SK-N-DZ (cell line): ENCODE measurements around the gene COL8A2.

Source experiments
- DNase-seq: peaks from one replicate; pipeline ENCODE4 v3.0.0-alpha.2; 2015; ENCODE audit warnings: low spot score

Gene COL8A2

GRCh38 chr1:36091698-36092097 is 33.3 kb downstream of the COL8A2 start:
- no peak for DNase-seq

GRCh38 chr1:36091141-36091540 is 33.9 kb downstream of the COL8A2 start:
- DNase-seq = no peak

- DNase-seq = no peak
Measured at GRCh38 chr1:36089393-36090121, 35.5 kb downstream of the COL8A2 start.

GRCh38 chr1:36088577-36089392 is 36.2 kb downstream of the COL8A2 start, which contains the start of gene ADPRS:
ADPRS (plus strand) TSS chr1:36088892; CDS start chr1:36088905, 13 bp downstream.
- peak; percentile 85 for DNase-seq

- DNase-seq = no peak
Measured at GRCh38 chr1:36088265-36088576, 36.8 kb downstream of the COL8A2 start.

GRCh38 chr1:36087233-36088123 is 37.5 kb downstream of the COL8A2 start:
- DNase-seq = no peak

- no peak for DNase-seq
Measured at GRCh38 chr1:36086529-36087232, 38.3 kb downstream of the COL8A2 start.

GRCh38 chr1:36085686-36086526 is 39.1 kb downstream of the COL8A2 start:
- no peak for DNase-seq

GRCh38 chr1:36085126-36085525 is 39.9 kb downstream of the COL8A2 start:
- DNase-seq = no peak

GRCh38 chr1:36084497-36085115 is 40.4 kb downstream of the COL8A2 start:
- no peak for DNase-seq

GRCh38 chr1:36083635-36084496 is 41.2 kb downstream of the COL8A2 start, which contains the start of gene TEKT2:
TEKT2 (plus strand) TSS chr1:36084094; CDS start chr1:36084922, 828 bp downstream.
- peak; percentile 64 for DNase-seq

- DNase-seq = no peak
Measured at GRCh38 chr1:36083219-36083618, 41.8 kb downstream of the COL8A2 start.

- no peak for DNase-seq
Measured at GRCh38 chr1:36081926-36082485, 43.0 kb downstream of the COL8A2 start.

GRCh38 chr1:36080801-36081200 is 44.2 kb downstream of the COL8A2 start:
- DNase-seq = no peak

GRCh38 chr1:36080236-36080635 is 44.8 kb downstream of the COL8A2 start:
- no peak for DNase-seq

GRCh38 chr1:36076979-36077573 is 47.9 kb downstream of the COL8A2 start:
- no peak for DNase-seq

- DNase-seq = no peak
Measured at GRCh38 chr1:36070349-36070748, 54.7 kb downstream of the COL8A2 start.

GRCh38 chr1:36068866-36069265 is 56.2 kb downstream of the COL8A2 start:
- no peak for DNase-seq
